ENCODE results near the gene TSHB.

Gene TSHB

DNA sequence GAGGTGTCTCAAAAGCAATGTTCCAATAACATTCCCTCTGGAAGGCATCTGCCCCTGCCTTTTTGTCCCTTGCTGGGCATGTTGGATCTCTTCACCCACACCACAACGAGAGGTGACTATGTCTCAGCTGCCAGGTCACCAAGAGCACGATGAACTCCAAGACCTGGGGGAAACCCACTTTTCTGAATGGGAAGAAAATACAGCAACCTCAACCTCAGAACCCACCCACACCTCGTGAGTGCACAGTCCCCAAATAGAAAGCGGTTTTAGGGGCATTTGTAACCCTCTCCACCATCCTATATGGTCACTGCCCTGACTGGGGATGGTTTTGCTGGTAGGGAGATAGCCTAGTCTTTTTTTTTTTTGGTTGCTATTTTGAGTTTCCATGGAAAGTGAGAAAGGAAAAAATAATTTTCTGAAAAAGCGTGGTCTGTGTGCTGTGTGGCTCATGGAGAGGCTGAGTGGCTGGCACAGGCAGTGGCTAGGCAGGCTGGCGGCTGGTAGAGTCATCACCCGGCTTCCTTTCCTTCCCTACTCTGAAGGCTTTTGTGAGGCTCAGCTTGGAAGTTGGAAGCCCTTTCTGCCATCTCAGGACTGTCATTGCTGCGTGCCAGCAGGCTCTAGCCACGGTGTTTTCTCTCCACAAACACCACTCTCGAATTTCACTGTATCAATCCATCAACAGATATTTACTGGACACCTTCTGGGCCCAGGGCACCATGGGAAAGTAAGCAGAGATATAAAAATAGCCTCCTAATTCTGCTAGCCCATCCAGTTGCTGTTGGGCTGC, 43.9 kb downstream of the TSHB start:
- POLR2A ChIA-PET = interaction anchor here (1.0 kb wide), 1 partner anchor 16 kb away, joined by 3 read pairs; the partner anchor contains the start of gene TSPAN2
- DNase-seq (ENCODE audit: extremely low spot score) = no peak
- TF ChIP-seq HDGF (IDR thresholded peaks at IDR 0.05; ENCODE audit: borderline replicate concordance) (no peak), ARNT (IDR thresholded peaks at IDR 0.05) (peak; percentile 52; the same call in 1 of the 2 replicates), FOXK2 (IDR thresholded peaks at IDR 0.05) (no peak), TARDBP (IDR thresholded peaks at IDR 0.05) (no peak), BHLHE40 (IDR thresholded peaks at IDR 0.05; ENCODE audit: borderline replicate concordance) (no peak), FOXM1 (IDR thresholded peaks at IDR 0.05; ENCODE audit: borderline replicate concordance) (no peak), LEF1 (IDR thresholded peaks at IDR 0.05; ENCODE audit: borderline replicate concordance) (no peak), ZNF384 (IDR thresholded peaks at IDR 0.05) (no peak)
- CTCF ChIA-PET = no interaction called here

- TF ChIP-seq L3MBTL2 (conservative IDR thresholded peaks at IDR 0.05) (no peak), TARDBP (IDR thresholded peaks at IDR 0.05) (no peak), ELF4 (IDR thresholded peaks at IDR 0.05) (no peak), ZNF384 (IDR thresholded peaks at IDR 0.05) (no peak), FOXK2 (IDR thresholded peaks at IDR 0.05) (no peak), SUZ12 (IDR thresholded peaks at IDR 0.05) (no peak)
- POLR2A ChIA-PET = no interaction called here
- CTCF ChIA-PET = no interaction called here
- DNase-seq (ENCODE audit: extremely low spot score) = no peak
These were observed 45.4 kb downstream of the TSHB start for GRCh38 chr1:115074839-115075534.

DNA sequence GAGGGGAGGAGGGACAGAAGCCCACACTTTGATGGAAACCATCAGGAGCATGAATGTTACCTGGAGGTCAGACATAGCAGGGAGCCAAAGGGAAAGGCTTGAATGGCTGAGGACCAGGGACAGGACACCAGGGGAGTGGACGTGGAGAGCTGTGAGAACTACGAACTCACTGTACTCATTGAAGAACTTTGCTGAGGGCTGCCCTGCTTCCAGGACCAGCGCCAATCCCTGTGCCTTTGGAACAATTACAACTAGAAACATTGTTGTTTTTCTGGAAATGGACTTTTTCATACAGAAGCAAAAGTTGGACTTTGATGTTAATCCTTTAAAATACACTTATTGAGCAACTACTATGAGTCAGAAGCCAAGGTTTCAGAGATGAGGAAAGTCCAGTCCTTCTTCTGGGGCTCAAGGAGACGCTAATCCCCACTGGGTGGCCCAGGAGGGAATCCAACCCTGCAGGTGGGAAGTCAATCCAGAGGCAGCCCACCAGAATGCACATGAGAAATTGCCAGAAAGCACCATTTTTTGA, 46.8 kb downstream of the TSHB start:
- ChIA-PET POLR2A (no interaction called here), CTCF (no interaction called here)
- no peak for DNase-seq (ENCODE audit: extremely low spot score)
- TF ChIP-seq L3MBTL2 (conservative IDR thresholded peaks at IDR 0.05) (no peak), ZNF384 (IDR thresholded peaks at IDR 0.05) (no peak), TARDBP (IDR thresholded peaks at IDR 0.05) (no peak), ELF4 (IDR thresholded peaks at IDR 0.05) (no peak), PKNOX1 (IDR thresholded peaks at IDR 0.05) (no peak), SUZ12 (IDR thresholded peaks at IDR 0.05) (no peak), CTBP1 (IDR thresholded peaks at IDR 0.05; ENCODE audit: borderline replicate concordance) (no peak)

DNA sequence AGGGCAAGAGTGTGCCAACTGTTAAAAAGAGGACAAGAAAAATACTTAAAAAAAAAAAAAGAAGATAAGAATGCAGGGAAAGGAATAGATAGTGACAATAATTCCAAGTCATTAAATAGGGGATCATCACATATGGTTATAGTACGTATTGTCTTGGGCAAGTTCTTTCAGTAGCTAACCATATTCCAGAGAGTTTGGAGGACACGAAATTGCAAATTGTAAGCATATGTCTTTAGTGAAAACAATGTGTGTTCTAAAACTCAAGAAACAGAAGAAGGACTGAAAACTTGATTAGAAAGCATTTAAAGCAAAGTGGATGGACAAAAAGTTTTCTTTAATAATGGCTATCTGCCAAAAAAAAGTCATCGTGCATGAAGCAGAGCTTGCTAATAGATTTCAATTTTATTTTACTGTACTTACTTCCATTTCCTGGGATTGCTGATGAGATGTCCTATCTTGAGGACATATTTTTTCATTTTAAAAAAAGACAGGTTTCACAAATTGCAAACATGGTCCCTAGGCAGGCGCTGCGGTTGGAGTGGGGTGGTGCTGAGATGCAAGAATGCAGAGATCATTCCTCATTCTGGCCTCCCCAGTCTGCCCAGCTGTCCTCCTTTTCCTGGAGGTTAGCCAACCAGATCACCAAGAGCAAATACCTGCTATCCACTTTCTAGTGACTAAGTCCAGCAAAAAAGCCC, 47.8 kb downstream of the TSHB start:
- no peak for DNase-seq (ENCODE audit: extremely low spot score)
- ChIA-PET CTCF (no interaction called here), POLR2A (no interaction called here)
- TF ChIP-seq TARDBP (IDR thresholded peaks at IDR 0.05) (no peak), L3MBTL2 (conservative IDR thresholded peaks at IDR 0.05) (no peak), FOXK2 (IDR thresholded peaks at IDR 0.05) (no peak), CTBP1 (IDR thresholded peaks at IDR 0.05; ENCODE audit: borderline replicate concordance) (no peak)

GRCh38 chr1:115077984-115078330, 48.3 kb downstream of the TSHB start:
- DNase-seq (ENCODE audit: extremely low spot score) = no peak
- ChIA-PET POLR2A (no interaction called here), CTCF (no interaction called here)
- TF ChIP-seq TARDBP (IDR thresholded peaks at IDR 0.05) (no peak), HDGF (IDR thresholded peaks at IDR 0.05; ENCODE audit: borderline replicate concordance) (no peak), FOXM1 (IDR thresholded peaks at IDR 0.05; ENCODE audit: borderline replicate concordance) (no peak), SP1 (IDR thresholded peaks at IDR 0.05) (no peak), ZNF384 (IDR thresholded peaks at IDR 0.05) (no peak), BHLHE40 (IDR thresholded peaks at IDR 0.05; ENCODE audit: borderline replicate concordance) (no peak), FOXA1 (IDR thresholded peaks at IDR 0.05) (no peak), ARNT (IDR thresholded peaks at IDR 0.05) (no peak), SUZ12 (IDR thresholded peaks at IDR 0.05) (no peak), CTBP1 (IDR thresholded peaks at IDR 0.05; ENCODE audit: borderline replicate concordance) (no peak), PKNOX1 (IDR thresholded peaks at IDR 0.05) (no peak), LEF1 (IDR thresholded peaks at IDR 0.05; ENCODE audit: borderline replicate concordance) (no peak), L3MBTL2 (conservative IDR thresholded peaks at IDR 0.05) (no peak), FOXK2 (IDR thresholded peaks at IDR 0.05) (no peak)

DNA sequence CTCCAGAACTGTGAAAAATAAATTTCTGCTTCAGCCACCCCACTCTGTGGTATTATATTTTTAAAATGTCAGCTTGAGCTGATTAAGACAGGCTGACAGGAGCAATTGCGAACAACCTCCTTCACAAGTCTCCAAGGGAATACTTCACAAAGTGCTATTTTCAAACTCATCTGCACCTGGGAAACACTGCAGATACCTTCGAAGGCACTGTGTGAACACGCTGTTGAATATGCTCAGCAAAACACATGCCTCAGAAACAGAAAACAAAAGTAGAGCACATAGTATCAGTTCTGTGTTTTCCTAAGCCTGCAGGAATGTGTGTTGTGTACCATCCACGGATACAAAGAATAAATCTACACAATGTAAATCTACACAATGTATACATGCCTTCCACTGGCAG, 49.1 kb downstream of the TSHB start:
- DNase-seq (ENCODE audit: extremely low spot score) = no peak
- POLR2A ChIA-PET = no interaction called here
- TF ChIP-seq ELF4 (IDR thresholded peaks at IDR 0.05) = no peak
- no peak for TF ChIP-seq PKNOX1 (IDR thresholded peaks at IDR 0.05)
- TF ChIP-seq FOXA1 (IDR thresholded peaks at IDR 0.05) = no peak
- no peak for TF ChIP-seq SUZ12 (IDR thresholded peaks at IDR 0.05)
- TF ChIP-seq SP1 (IDR thresholded peaks at IDR 0.05) = no peak
- TF ChIP-seq CTBP1 (IDR thresholded peaks at IDR 0.05; ENCODE audit: borderline replicate concordance) = no peak
- TF ChIP-seq FOXM1 (IDR thresholded peaks at IDR 0.05; ENCODE audit: borderline replicate concordance) = no peak
- no peak for TF ChIP-seq NFRKB (IDR thresholded peaks at IDR 0.05)
- TF ChIP-seq L3MBTL2 (conservative IDR thresholded peaks at IDR 0.05) = no peak
- TF ChIP-seq HDGF (IDR thresholded peaks at IDR 0.05; ENCODE audit: borderline replicate concordance) = no peak
- TF ChIP-seq BHLHE40 (IDR thresholded peaks at IDR 0.05; ENCODE audit: borderline replicate concordance) = no peak
- no peak for TF ChIP-seq ZNF384 (IDR thresholded peaks at IDR 0.05)
- no peak for TF ChIP-seq LEF1 (IDR thresholded peaks at IDR 0.05; ENCODE audit: borderline replicate concordance)
- CTCF ChIA-PET = no interaction called here

Data from HEK293T (cell line).